NCI-H2196 (cell line): ENCODE data around the gene GPSM1.

Source experiments
- DNase-seq: peaks from one replicate; lab custom pipeline; 2025; ENCODE audit not compliant: unreplicated experiment; lab: John Stamatoyannopoulos, UW

Gene GPSM1

GRCh38 chr9:136331556-136332481, 4.5 kb downstream of the GPSM1 start:
- DNase-seq, result no peak

- DNase-seq, result no peak
Observed at GRCh38 chr9:136332482-136332983, 5.2 kb downstream of the GPSM1 start.

GRCh38 chr9:136333045-136333444, 5.7 kb downstream of the GPSM1 start:
- no peak for DNase-seq

GRCh38 chr9:136333486-136333885, 6.1 kb downstream of the GPSM1 start:
- no peak for DNase-seq

- DNase-seq, result no peak
Observed at GRCh38 chr9:136334541-136334940, 7.2 kb downstream of the GPSM1 start.

GRCh38 chr9:136335296-136336155, 8.2 kb downstream of the GPSM1 start:
- DNase-seq, result no peak

GRCh38 chr9:136336156-136336870, 9.0 kb downstream of the GPSM1 start:
- no peak for DNase-seq

- DNase-seq, result no peak
Observed at GRCh38 chr9:136336881-136337280, 9.5 kb downstream of the GPSM1 start.

GRCh38 chr9:136337416-136338395, 10.4 kb downstream of the GPSM1 start:
- no peak for DNase-seq

- DNase-seq, result no peak
Observed at GRCh38 chr9:136338511-136338910, 11.2 kb downstream of the GPSM1 start.

GRCh38 chr9:136339173-136339957, 12.0 kb downstream of the GPSM1 start:
- DNase-seq, result peak; percentile 49

- no peak for DNase-seq
Observed at GRCh38 chr9:136339958-136340310, 12.6 kb downstream of the GPSM1 start.

- DNase-seq, result no peak
Observed at GRCh38 chr9:136340356-136341041, 13.2 kb downstream of the GPSM1 start.

- DNase-seq, result no peak
Observed at GRCh38 chr9:136341042-136341655, 13.8 kb downstream of the GPSM1 start.

- no peak for DNase-seq
Observed at GRCh38 chr9:136341769-136342168, 14.4 kb downstream of the GPSM1 start.

- no peak for DNase-seq
Observed at GRCh38 chr9:136342181-136343120, 15.1 kb downstream of the GPSM1 start.
